Lower leg skin (tissue), 4 donors: ENCODE results near the gene SHH. TPM values are rescaled to one million over a fixed set of nuclear protein-coding genes. Genes with fewer than 3 reads are reported as not detected.

Experiments
- DNase-seq, 2 donors: peaks; one replicate each; pipeline ENCODE4 v3.0.0-alpha.2; 2019; ENCODE audit warnings: low spot score in 2 of 2
- H3K4me3 ChIP-seq: fragments of 200-600 bp; sonication (generic); 2 replicates; pipeline ENCODE4 v1.5.1; 2017; ENCODE audit warnings: mild to moderate bottlenecking, low read depth; ENCODE audit not compliant: poor library complexity, severe bottlenecking
- POLR2A ChIP-seq, 2 donors: fragments of 450-650 bp; IDR thresholded peaks; one replicate each; pipeline ENCODE4 v1.6.1; 2016 to 2017; ENCODE audit warnings: antibody characterized with exemption in 2 of 2, mild to moderate bottlenecking in 1 of 2, moderate library complexity in 1 of 2
- WGBS, 2 donors: methylation state at CpG; one replicate each; pipeline ENCODE4 v1.1.5; 2018; 5-methylcytosine and 5-hydroxymethylcytosine counted together
- intact Hi-C: fragments of 100-400 bp; cut with DNase I; formaldehyde crosslinking; loops from one replicate; pipeline ENCODE4 v1.15.0; 2023; ENCODE audit warnings: low total_unique reads
- total RNA-seq, 4 donors: library from RNA; depleted of rRNA; stranded (reverse); fragments of >200 nt; gene quantifications; one replicate each; pipeline ENCODE4 v1.1.0, GENCODE V29; 2016
- TF ChIP-seq, protein P1 (sequence below), 3 donors: fragments of 450-650 bp; IDR thresholded peaks; one replicate each; pipeline ENCODE4 v1.5.1; 2016; ENCODE audit warnings: antibody characterized with exemption in 3 of 3, mild to moderate bottlenecking in 3 of 3, moderate library complexity in 2 of 3

Gene SHH
- total RNA-seq, 4 donors from 2014 or later, result not detected

DNA sequence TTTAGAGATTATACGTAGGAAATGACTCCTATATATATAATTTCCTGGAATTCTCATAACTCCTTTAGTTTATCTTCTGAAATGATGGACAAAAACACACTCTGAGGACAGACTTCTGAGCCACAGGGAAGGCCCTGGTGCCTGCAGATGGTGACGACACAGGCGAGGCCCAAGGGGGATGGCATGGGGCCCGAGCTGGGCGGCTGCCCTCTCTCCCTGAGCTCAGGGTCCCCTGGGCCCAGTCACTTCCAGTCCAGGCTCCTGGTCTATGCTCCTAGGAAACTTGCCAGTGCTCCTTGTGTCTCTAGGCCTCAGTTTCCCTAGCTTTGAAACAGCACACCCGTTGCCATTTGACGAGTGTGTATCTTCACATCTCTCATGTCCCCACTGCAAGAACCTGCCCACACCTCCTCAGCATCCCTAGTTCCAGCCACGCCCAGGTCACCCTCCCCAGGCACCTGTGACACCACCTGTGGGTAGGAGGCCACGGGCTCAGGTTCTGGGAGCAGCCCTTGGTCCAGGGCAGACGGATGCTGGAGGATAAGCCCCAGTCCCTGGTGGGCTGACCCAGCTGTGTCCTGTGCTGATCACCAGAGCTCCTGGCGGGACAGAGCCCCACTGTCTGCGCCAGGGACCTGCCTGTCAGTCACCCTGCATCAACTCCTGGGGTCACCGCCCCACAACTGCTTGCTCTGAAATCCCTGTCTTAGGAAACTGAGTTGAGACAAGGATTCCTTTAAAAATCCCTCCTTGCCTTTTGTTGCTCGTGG is 23.4 kb upstream of the SHH start:
- DNase-seq, result peak in 1 of 2 donors; percentile 74
- intact Hi-C loops, result no loop called here
- H3K4me3 ChIP-seq, result no peak overlapping the region
- WGBS, 2 donors, result 80% methylated on average over 14 of the region's 14 CpGs
- TF ChIP-seq POLR2A (IDR thresholded peaks at IDR 0.05), result no peak
- TF ChIP-seq, protein P1, sequence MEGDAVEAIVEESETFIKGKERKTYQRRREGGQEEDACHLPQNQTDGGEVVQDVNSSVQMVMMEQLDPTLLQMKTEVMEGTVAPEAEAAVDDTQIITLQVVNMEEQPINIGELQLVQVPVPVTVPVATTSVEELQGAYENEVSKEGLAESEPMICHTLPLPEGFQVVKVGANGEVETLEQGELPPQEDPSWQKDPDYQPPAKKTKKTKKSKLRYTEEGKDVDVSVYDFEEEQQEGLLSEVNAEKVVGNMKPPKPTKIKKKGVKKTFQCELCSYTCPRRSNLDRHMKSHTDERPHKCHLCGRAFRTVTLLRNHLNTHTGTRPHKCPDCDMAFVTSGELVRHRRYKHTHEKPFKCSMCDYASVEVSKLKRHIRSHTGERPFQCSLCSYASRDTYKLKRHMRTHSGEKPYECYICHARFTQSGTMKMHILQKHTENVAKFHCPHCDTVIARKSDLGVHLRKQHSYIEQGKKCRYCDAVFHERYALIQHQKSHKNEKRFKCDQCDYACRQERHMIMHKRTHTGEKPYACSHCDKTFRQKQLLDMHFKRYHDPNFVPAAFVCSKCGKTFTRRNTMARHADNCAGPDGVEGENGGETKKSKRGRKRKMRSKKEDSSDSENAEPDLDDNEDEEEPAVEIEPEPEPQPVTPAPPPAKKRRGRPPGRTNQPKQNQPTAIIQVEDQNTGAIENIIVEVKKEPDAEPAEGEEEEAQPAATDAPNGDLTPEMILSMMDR (IDR thresholded peaks at IDR 0.05), result no peak

DNA sequence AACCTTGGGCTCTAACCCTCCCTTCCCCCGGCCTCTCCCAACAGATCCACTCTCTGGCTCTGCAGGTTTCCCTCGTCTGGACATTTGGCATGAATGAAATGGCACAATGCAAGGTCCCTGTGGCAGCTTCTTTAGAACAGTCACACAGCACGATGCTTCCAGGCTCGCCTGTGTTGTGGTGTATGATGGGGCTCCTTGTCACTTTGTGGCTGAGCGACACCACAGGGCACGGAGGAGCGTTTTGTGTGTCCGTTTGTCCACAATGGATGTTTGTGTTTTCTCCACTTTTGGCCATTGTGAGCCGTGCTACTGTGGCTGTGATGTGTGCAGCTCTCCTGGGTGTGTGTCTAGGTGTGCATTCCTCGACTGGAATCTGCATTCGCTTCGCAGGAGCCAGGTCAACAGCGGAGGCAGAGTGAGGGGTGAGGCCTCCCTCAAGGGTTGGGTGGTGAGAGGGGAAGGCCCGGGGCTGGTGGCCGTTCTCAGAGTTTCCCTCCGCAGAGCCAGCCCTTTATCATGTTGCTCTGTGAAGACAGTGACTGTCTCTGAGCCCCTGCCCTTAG is 22.3 kb upstream of the SHH start:
- intact Hi-C loops, result no loop called here
- WGBS, 2 donors, result 81 to 85% methylated on average over 15 to 16 of the region's 16 CpGs
- no peak overlapping the region for H3K4me3 ChIP-seq
- DNase-seq, result no peak
- no peak for TF ChIP-seq POLR2A (IDR thresholded peaks at IDR 0.05)
- TF ChIP-seq, protein P1 (IDR thresholded peaks at IDR 0.05), result no peak

DNA sequence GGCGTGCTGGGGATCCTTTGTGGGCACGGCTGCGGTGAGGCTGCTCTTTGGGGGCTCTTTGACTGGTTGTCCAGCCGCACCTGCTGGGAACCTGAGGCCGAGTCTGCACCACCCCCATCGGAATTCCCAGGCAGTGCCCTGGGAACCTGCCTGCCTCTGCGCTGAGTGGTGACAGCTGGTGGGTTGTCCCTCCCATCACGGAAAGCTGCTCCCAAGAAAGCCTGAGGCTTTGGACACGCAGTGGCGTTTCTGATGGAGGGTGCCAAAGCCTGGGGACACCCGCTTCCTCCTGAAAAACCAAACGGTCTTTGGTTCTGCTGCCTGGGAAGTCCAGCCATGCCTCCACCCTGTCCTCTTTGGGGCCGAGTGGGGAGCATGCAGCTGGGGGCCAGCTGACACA is 21.4 kb upstream of the SHH start:
- WGBS, 2 donors, result 49 to 52% methylated on average over 13 of the region's 13 CpGs
- DNase-seq, result no peak
- no peak for TF ChIP-seq POLR2A (IDR thresholded peaks at IDR 0.05)
- TF ChIP-seq, protein P1 (IDR thresholded peaks at IDR 0.05), result no peak
- intact Hi-C loops, result no loop called here
- no peak overlapping the region for H3K4me3 ChIP-seq

DNA sequence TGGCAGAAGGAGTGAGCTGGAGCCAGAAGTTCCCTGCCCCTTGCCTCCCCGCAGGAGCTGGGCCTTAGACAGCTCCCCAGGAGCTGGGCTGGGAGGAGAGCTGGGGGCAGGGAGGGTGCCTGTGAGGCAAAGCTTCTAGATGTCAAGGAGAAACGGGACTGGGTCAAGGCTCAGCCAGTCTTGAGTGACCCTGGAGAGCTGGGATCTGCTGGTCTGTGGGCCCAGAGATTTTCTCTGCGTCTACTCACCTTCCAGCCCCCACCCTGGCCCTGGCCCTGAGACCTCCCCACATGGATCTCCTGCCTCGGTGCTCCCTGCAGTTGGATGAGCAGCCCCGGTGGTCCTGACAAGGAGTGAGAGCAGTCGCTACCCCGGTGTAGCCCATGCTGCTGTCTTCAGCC is 20.3 kb upstream of the SHH start:
- no peak for DNase-seq
- intact Hi-C loops, result no loop called here
- no peak overlapping the region for H3K4me3 ChIP-seq
- WGBS, 2 donors, result 68 to 82% methylated on average over 7 of the region's 7 CpGs
- TF ChIP-seq, protein P1 (IDR thresholded peaks at IDR 0.05), result no peak

DNA sequence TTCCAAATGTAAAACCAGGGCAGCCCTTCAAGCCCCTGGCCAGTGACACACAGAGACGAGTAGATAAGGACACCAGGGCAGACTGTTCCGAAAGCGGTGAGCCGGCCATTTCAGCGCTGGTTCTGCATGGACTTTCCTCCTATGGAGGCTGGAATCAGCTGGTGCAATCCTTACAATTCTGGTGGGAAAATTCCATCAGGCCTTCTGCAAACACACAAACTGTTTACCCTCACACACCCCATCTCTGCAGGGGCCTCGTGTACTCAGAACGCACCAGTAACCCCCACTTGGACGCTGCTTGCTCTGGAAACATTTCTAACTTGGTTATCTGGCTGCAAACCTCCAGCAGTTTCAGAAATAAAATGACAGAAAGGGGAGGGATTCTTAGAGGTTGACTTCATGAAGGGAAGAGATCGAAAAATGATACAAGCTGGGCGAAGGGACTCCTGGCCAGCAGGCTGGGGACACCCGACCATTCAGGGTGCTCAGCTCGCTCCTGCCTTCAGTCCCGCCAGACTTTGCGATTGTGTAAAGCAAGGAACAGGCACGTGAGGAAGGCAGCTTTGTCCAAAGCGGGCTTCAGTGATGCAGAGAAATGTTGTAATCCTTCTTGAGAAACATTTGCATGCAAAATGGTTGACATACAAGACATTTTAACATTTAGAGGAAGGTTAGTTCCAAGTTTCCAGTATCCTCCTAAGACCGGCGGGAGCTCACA is 19.7 kb upstream of the SHH start:
- WGBS, 2 donors, result 83 to 86% methylated on average over 16 to 18 of the region's 18 CpGs
- intact Hi-C loops, result no loop called here

More for the DNA sequence above, 19.7 kb upstream of the SHH start:
- H3K4me3 ChIP-seq, result no peak overlapping the region
- no peak for TF ChIP-seq POLR2A (IDR thresholded peaks at IDR 0.05)
- TF ChIP-seq, protein P1 (IDR thresholded peaks at IDR 0.05), result no peak
- no peak for DNase-seq
